Activated T-helper 2 cell treated with anti-CD3 and anti-CD28 coated beads, Interferon-gamma antibody, Interleukin-2, Interleukin-4, amounts not matched to agents 10 μg/mL and 5 μg/mL and 100 μg/mL, durations not matched to agents 14 hours and 24 hours and 36 hours (primary cell): Measurements from ENCODE around the gene ARF3. TPM values are rescaled to one million over a fixed set of nuclear protein-coding genes. Genes with fewer than 3 reads are reported as not detected.
A peak's percentile ranks its signal among the peaks of the same experiment; 100 is the strongest.

ENCODE experiments used
- DNase-seq: peaks from one replicate; pipeline ENCODE4 v3.0.0; 2021; ENCODE audit warnings: low spot score
- H3K27ac Mint-ChIP-seq: one replicate; pipeline ENCODE4 v1.8.0; 2021; ENCODE audit warnings: mixed read lengths
- H3K27me3 Mint-ChIP-seq: one replicate; pipeline ENCODE4 v1.8.0; 2021; ENCODE audit warnings: low read depth, mixed read lengths
- H3K36me3 Mint-ChIP-seq: one replicate; pipeline ENCODE4 v1.8.0; 2021; ENCODE audit warnings: low read depth, mixed read lengths
- H3K4me1 Mint-ChIP-seq: one replicate; pipeline ENCODE4 v1.8.0; 2021; ENCODE audit warnings: low read depth, mixed read lengths
- H3K4me3 Mint-ChIP-seq: one replicate; pipeline ENCODE4 v1.8.0; 2021; ENCODE audit warnings: low read depth, mild to moderate bottlenecking, moderate library complexity, mixed read lengths
- H3K9me3 Mint-ChIP-seq: one replicate; pipeline ENCODE4 v1.8.0; 2021; ENCODE audit warnings: mixed read lengths
- intact Hi-C: fragments of 100-400 bp; cut with micrococcal nuclease; formaldehyde crosslinking; loops from one replicate; pipeline ENCODE4 v1.15.1; 2023
- total RNA-seq: library from RNA; stranded (reverse); gene quantifications from 2 replicates; pipeline ENCODE4 v1.2.3, GENCODE V29; 2022

The ARF3 gene
- total RNA-seq, 1 donor from 2014 or later, result 135 TPM

DNA sequence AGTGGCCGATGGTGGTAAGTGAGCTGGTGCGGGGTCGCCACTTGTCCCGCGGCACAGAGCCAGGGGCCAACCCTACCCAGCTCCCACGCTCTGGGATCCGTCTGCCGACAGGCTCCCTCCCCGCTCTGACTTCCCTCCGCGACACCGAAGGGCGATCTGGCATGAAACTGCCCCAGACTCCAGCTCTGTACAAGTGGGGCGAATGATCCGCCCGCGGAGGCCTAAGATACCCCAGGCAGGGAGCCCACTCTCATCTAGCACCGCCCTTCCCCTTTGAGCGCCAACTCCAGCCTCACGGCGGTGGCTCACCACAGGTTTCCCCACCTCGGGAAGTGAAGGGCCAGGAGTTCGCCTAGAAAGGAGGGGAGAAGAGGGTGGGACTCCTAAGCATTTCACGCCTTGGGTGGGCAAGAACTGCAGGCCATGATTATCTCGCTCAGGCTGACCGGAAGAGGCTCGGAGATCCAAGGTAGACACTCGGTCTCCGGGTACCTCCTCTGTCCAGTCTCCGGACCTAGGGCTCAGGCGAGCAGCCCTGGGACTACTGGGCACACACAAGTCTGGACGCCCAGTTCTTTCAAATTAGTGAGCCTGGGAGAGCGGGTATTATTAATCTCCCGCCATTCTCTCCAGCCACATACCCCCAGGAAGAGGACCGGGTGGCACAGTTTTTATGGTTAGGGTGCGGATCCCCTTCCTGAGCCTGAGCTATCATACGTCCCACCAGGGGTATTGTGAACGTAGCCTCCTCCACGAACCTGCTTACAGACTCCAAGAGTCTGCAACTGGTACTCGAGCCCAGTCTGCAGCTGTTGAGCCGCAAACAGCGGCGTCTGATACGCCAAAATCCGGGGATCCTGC is 21.7 kb upstream of the ARF3 start:
- Mint-ChIP-seq H3K9me3 (no peaks in the 10 kb centered on the region), H3K4me3 (peak overlapping the region; percentile 68), H3K27ac (no peak overlapping the region), H3K4me1 (peaks cover 47% of the 10 kb centered on the region), H3K36me3 (no peaks in the 10 kb centered on the region), H3K27me3 (peaks cover 83% of the 10 kb centered on the region)
- no peak for DNase-seq
- intact Hi-C loops, result loop anchor here (10.0 kb wide), 1 partner anchor 124 kb away; the partner anchor contains the start of gene DDX23

DNA sequence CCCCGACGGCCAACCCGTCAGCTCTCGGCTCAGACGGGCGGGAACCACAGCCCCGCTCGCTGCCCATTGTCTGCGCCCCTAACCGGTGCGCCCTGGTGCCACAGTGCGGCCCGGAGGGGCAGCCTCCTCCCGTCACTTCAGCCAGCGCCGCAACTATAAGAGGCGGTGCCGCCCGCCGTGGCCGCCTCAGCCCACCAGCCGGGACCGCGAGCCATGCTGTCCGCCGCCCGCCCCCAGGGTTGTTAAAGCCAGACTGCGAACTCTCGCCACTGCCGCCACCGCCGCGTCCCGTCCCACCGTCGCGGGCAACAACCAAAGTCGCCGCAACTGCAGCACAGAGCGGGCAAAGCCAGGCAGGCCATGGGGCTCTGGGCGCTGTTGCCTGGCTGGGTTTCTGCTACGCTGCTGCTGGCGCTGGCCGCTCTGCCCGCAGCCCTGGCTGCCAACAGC is 21.0 kb upstream of the ARF3 start, which contains the start of gene WNT1:
TSS of gene WNT1 (plus strand) at position 32 of the 450 bp plus-strand sequence. CDS start at position 361, 329 bp downstream.
- H3K4me3 Mint-ChIP-seq, result peak within 1 kb of the TSS; percentile 68
- peaks cover 46% of the 10 kb centered on the region for H3K4me1 Mint-ChIP-seq
- intact Hi-C loops, result loop anchor here (10.0 kb wide), 1 partner anchor 124 kb away; the partner anchor contains the start of gene DDX23
- H3K9me3 Mint-ChIP-seq, result no peaks in the 10 kb centered on the region
- DNase-seq, result no peak
- H3K27ac Mint-ChIP-seq, result peak within 1 kb of the TSS; percentile 62
- H3K36me3 Mint-ChIP-seq, result no peaks in the 10 kb centered on the region
- H3K27me3 Mint-ChIP-seq, result peaks cover 82% of the 10 kb centered on the region

DNA sequence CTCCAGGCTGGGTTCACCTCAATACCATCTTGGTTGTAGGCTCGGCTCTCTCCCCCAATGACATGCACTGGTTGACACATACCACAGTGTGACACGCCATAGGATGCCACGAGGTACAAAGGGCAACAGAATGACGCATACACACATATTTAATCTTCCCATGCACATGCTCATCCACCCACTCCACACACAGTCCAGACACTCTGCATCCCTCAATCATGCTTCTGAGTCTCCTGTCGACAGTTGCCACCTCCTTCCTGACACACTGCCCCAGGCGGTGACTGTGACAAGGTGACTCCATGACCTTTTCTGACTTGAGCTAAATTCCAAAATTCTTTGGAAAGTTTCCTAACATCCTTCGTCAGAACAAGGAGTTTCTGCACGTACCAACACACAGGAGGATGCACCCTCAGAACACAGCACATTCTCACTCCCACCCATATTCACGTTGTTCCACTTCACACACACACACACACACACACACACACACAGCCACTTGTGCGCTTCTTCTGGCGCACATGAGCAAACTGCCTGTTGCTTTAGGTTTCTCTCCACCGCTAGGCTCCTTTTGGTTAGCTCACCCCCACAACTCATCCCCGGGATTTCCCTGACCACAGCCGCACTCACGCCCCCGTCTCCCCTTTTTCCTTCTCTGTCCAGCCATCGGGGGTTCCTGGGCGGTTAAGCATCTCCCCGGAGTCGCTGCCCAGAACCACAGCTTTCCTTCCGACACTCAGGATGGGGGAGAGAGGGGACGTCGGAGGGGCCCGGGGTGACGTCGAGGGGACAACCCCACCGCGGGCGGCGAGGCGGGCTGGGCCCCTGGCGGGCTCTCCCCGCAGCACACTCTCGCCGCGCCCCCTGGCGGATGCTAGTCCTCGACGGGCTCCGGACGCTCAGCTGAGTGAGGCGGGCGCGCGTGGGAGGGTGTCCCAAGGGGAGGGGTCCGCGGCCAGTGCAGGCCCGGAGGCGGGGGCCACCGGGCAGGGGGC is 20.3 kb upstream of the ARF3 start:
- Mint-ChIP-seq H3K9me3 (no peaks in the 10 kb centered on the region), H3K4me3 (peak overlapping the region; percentile 2), H3K27me3 (peaks cover 82% of the 10 kb centered on the region), H3K36me3 (no peaks in the 10 kb centered on the region), H3K27ac (peak overlapping the region; percentile 62), H3K4me1 (peaks cover 47% of the 10 kb centered on the region)
- peak; percentile 61 for DNase-seq
- intact Hi-C loops, result loop anchor here (2.0 to 10.0 kb wide), 2 partner anchors 53 to 123 kb away; partner anchors contain the start of genes DDX23 and FKBP11

DNA sequence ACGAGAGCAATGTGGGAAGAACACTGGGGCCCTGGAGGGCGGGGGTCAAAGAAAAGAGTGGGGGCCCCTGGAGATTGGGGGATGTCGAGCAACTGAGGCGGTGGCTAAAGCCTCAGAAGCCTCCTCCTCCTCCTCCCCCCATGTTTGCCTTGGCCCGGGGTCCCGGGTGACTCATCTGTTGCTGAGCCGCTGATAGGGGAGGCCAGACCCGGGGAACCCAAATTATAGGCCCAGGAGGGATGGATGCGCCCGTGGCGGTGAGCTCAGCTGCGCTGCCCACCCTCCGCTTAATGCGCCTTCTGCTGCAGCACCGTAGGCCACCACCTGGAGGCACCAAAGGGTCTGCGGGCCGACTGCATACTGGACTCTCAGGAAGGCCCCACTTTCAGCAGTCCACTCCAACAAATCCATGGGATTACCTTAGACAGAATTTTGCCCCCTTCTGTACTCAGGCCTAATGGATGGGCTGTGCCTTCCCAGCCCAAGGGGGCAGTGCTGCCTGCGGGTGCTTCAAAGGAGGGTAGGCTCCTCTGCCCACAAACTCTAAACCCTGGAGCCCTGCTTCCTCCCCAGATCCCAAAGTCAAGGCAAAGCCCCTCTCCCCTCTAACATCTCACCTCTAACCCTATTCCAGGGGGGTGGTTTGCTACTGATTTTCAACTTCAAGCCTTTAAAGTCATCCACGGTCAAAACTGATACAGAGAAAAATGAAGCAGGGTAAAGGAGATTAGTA is 16.8 kb upstream of the ARF3 start:
- Mint-ChIP-seq H3K27ac (no peak overlapping the region), H3K36me3 (no peaks in the 10 kb centered on the region), H3K4me3 (no peak overlapping the region), H3K9me3 (no peaks in the 10 kb centered on the region), H3K4me1 (peaks cover 44% of the 10 kb centered on the region), H3K27me3 (peaks cover 84% of the 10 kb centered on the region)
- intact Hi-C loops, result loop anchor here (5.0 to 10.0 kb wide), 2 partner anchors 72 to 119 kb away; partner anchors contain the start of gene DDX23
- no peak for DNase-seq

DNA sequence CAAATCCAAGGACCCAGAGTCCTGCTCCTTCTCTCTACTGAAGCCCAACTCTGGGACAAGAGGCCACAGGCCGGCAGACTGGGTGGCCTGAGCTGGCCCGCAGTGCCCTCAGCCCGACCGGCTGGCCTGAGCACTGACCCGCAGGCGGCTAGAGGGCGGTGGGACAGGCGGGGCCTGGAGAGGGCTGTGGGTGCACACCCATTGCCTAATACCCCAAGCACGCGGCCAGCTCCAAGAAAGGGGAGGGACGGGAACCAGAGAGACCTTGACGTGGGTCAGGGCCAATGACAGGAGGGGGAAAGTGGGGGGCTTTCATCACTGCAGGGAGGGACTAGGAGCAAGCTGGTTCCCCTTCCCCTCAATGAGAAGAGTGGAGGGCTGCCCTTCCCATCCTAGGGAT is 16.2 kb upstream of the ARF3 start:
- H3K4me3 Mint-ChIP-seq, result no peak overlapping the region
- no peak overlapping the region for H3K27ac Mint-ChIP-seq
- no peaks in the 10 kb centered on the region for H3K9me3 Mint-ChIP-seq
- intact Hi-C loops, result loop anchor here (5.0 to 10.0 kb wide), 2 partner anchors 71 to 119 kb away; partner anchors contain the start of gene DDX23
- no peaks in the 10 kb centered on the region for H3K36me3 Mint-ChIP-seq
- DNase-seq, result no peak
- peaks cover 84% of the 10 kb centered on the region for H3K27me3 Mint-ChIP-seq
- peaks cover 39% of the 10 kb centered on the region for H3K4me1 Mint-ChIP-seq

DNA sequence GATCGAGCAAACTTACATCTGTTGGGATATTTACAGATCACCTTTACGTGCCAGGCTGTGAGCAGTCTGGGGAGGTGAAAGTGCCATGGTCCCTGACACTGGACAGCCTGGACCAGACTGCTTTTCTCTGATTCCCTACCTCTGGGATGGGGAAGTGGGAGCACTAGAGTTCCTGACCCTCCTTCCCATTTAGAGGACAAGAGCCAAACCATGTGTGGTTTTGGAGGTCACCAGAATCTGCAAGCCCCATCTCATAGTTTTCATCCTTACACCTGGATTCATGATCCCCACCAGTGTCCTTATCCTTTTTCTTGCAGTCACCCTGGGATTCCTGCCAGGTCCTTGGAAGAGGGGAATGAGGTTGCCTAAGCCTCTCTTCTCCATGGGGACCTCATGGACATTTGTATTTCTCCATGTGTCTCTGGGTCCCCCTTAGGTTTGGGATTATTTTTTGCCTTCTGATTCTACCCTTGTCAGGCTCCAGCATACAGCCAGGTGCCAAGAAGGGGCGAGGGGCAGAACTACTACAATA is 15.7 kb upstream of the ARF3 start:
- no peaks in the 10 kb centered on the region for H3K36me3 Mint-ChIP-seq
- intact Hi-C loops, result loop anchor here (1.0 to 10.0 kb wide), 3 partner anchors 7 to 118 kb away; partner anchors contain the start of gene DDX23
- no peak for DNase-seq
- no peak overlapping the region for H3K27ac Mint-ChIP-seq
- peaks cover 89% of the 10 kb centered on the region for H3K27me3 Mint-ChIP-seq
- no peaks in the 10 kb centered on the region for H3K9me3 Mint-ChIP-seq
- H3K4me3 Mint-ChIP-seq, result no peak overlapping the region
- H3K4me1 Mint-ChIP-seq, result peaks cover 39% of the 10 kb centered on the region

DNA sequence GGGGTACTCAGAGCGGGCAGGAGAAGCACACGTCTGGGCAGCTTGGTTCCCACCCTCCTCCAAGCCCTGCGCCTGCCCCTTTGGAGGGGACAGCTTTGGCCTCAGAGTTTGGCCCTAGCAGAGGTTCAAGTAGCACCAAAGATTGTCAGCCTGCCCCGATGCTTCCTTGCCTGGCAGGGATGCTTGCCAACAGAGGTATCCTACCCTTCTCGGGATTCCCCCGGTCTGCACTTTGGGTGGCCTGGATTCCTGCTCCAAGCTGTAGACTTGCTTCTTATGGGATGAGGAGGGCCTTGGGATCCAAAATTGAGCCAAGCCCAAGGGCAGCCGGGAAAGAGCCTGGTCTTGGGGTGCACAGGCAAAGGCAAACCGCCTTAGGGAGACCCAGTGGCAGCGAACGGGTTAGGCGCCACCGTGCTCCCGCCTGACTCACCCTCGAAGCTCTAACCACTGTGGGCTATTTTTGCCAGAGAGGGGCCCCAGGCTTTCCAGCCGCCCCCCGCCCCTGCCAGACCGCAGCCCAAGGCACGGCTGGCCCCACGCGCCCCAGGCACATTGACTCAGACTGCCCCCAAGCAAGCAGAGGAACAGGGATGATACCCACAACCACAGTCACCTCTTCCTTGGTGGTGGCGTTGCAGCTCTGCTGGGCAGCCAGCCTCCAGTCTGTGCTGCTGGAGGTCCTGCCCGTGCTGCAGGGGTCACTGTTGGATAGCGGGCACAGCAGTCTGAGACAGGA is 15.1 kb upstream of the ARF3 start:
- H3K9me3 Mint-ChIP-seq, result no peaks in the 10 kb centered on the region
- peak overlapping the region; percentile 67 for H3K4me3 Mint-ChIP-seq
- H3K27me3 Mint-ChIP-seq, result peaks cover 84% of the 10 kb centered on the region
- H3K4me1 Mint-ChIP-seq, result peaks cover 34% of the 10 kb centered on the region
- DNase-seq, result no peak
- H3K36me3 Mint-ChIP-seq, result no peaks in the 10 kb centered on the region
- intact Hi-C loops, result loop anchor here (1.0 to 10.0 kb wide), 3 partner anchors 8 to 118 kb away; partner anchors contain the start of gene DDX23
- H3K27ac Mint-ChIP-seq, result no peak overlapping the region

DNA sequence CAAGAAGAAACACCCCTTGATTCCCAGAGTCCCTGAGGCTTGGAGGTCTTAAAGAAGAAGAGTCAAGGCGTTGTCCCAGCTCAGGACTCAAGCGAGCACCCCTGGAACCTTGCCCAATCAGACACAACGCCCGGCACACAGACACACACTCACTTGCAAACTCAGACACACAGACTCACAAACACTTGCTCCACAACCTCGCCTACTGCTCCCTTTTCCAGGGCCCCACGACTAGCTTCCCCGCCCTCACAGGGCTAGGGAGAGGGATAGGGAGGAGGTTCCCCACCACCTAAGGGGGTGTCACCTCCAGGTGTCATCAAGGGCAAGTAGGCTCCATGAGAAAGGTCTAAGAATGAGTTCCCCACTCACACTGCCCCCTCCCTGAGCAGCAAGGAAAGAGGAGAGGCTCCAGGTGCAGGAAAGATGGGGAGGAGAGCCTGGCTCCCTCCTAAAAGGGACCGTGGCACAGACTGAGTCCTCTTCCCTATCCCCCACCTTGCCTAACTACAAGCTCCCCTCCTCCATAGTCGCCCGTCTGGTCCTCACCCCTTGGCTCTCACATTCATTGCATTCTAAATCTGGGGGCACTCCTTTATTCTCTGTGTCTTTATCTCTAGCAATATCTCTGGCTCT is 13.5 kb upstream of the ARF3 start:
- no peak for DNase-seq
- Mint-ChIP-seq H3K27me3 (peaks cover 75% of the 10 kb centered on the region), H3K36me3 (no peaks in the 10 kb centered on the region), H3K27ac (no peak overlapping the region), H3K9me3 (no peaks in the 10 kb centered on the region), H3K4me1 (peaks cover 25% of the 10 kb centered on the region), H3K4me3 (peak overlapping the region; percentile 10)
- intact Hi-C loops, result loop anchor here (5.0 to 10.0 kb wide), 2 partner anchors 69 to 116 kb away; partner anchors contain the start of gene DDX23

DNA sequence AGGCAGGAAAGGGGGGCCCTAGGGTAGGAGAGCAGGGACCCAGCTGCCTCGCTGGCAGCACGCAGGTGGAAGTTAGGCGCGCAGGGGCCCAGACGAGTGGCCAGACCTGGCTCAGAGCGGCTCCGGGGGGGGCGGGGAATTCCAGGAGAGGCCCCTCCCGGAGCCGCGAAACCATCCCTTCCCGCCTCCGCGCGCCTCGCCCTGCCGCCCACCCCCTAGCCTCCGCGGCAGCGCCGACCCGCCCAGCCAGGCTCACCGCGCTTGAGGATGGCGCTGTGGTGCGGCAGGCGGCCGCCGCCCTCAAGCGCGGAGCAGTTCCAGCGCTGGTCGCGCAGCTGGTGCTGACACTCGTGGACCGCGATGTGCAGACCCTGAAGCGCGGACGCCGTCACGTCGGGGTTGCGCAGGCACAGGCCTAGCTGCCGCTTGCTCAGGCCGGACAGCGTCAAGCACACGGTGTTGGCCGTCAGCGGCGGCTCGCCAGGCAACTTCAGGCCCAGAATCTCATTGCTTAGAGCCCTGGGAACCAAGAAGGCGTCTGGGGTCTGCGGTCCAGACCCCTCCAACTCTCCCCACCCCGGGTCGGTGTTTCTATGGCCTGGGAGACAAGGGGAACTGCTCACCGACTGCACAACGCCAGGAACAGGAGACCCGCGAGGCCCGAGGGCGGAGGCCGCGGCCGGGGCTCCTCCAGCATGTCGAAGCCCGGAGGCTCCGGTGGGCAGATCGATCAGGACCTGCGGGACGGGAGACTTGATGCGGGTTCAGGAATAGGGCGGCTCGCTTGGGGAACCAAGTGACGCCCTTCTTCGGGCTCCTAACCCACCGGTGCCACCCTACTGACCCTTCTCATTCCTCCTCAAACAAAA is 12.8 kb upstream of the ARF3 start:
- Mint-ChIP-seq H3K4me3 (no peak overlapping the region), H3K36me3 (no peaks in the 10 kb centered on the region), H3K27ac (no peak overlapping the region), H3K4me1 (peaks cover 25% of the 10 kb centered on the region), H3K9me3 (no peaks in the 10 kb centered on the region), H3K27me3 (peaks cover 76% of the 10 kb centered on the region)
- intact Hi-C loops, result loop anchor here (5.0 to 10.0 kb wide), 2 partner anchors 68 to 115 kb away; partner anchors contain the start of gene DDX23
- no peak for DNase-seq

DNA sequence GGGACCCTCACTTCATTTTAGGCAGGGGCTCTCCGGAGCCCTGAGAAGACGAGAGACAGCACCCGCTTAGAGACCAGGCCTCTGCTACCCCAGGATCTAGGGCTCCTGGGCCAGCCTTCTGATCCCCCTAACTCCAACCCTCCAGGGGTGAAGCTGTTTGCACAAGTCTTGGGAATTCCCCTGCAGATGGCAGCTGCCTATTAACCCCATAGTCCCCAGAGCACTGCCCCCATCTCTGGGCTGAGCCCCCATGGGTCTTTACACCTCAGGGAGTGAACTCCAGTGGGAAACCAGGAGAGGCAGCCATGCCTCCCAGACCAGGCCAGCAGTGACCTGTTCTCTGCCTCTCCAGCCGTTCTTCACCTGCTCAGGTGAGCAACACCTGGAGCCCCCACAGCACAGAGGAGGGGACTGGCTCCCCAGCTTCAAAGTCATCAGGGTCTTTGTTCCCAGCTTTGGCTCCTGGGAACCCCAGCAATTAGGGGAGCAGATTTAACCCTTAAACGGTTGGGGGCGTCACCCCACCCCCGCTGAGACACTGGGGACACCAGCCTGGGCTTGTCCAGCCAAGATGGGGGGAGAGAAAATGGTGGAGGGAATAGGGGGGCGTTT is 12.0 kb upstream of the ARF3 start:
- Mint-ChIP-seq H3K27me3 (peaks cover 75% of the 10 kb centered on the region), H3K36me3 (no peaks in the 10 kb centered on the region), H3K4me3 (no peak overlapping the region), H3K27ac (no peak overlapping the region), H3K9me3 (no peaks in the 10 kb centered on the region), H3K4me1 (peaks cover 25% of the 10 kb centered on the region)
- intact Hi-C loops, result no loop called here
- DNase-seq, result no peak
